Endodermal cell (in vitro differentiated cells): ENCODE measurements around the gene KCNA2. TPM values are rescaled to one million over a fixed set of nuclear protein-coding genes. Genes with fewer than 3 reads are reported as not detected.

Experiments
- DNase-seq: peaks from one replicate; pipeline ENCODE4 v3.0.0-alpha.2; 2017
- H3K27ac ChIP-seq: 2 replicates; pipeline ENCODE4 v1.5.1; 2013; ENCODE audit warnings: mild to moderate bottlenecking, low read depth, low read length, moderate library complexity
- H3K27me3 ChIP-seq: 2 replicates; pipeline ENCODE4 v1.6.1; 2013; ENCODE audit warnings: mild to moderate bottlenecking, low read length, moderate library complexity; ENCODE audit not compliant: insufficient read depth, control insufficient read depth, poor library complexity, severe bottlenecking
- H3K36me3 ChIP-seq: 2 replicates; pipeline ENCODE4 v1.7.0; 2013; ENCODE audit warnings: mild to moderate bottlenecking, low read length, moderate library complexity; ENCODE audit not compliant: control insufficient read depth, insufficient read depth
- H3K4me1 ChIP-seq: one replicate; pipeline ENCODE4 v1.7.0; 2013; ENCODE audit warnings: low read length; ENCODE audit not compliant: control insufficient read depth, insufficient read depth
- H3K4me3 ChIP-seq: 2 replicates; pipeline ENCODE4 v1.5.1; 2013; ENCODE audit warnings: mild to moderate bottlenecking, low read length, moderate library complexity
- H3K9ac ChIP-seq: 2 replicates; pipeline ENCODE4 v1.6.1; 2013; ENCODE audit warnings: mild to moderate bottlenecking, low read length, moderate library complexity; ENCODE audit not compliant: poor library complexity, severe bottlenecking; ENCODE audit errors: extremely low read depth
- H3K9me3 ChIP-seq: 2 replicates; pipeline ENCODE4 v1.6.1; 2013; ENCODE audit warnings: mild to moderate bottlenecking, low read length, moderate library complexity; ENCODE audit not compliant: control insufficient read depth
- H3K27ac Mint-ChIP-seq: 2 replicates; pipeline ENCODE4 v1.8.0; 2020; ENCODE audit warnings: mixed read lengths
- H3K27me3 Mint-ChIP-seq: 2 replicates; pipeline ENCODE4 v1.8.0; 2021; ENCODE audit warnings: mild to moderate bottlenecking, mixed read lengths; ENCODE audit not compliant: insufficient read depth
- H3K36me3 Mint-ChIP-seq: 2 replicates; pipeline ENCODE4 v1.8.0; 2020; ENCODE audit warnings: low read depth, mixed read lengths
- H3K4me1 Mint-ChIP-seq: 2 replicates; pipeline ENCODE4 v1.8.0; 2020; ENCODE audit warnings: mixed read lengths
- H3K4me3 Mint-ChIP-seq: 2 replicates; pipeline ENCODE4 v1.8.0; 2020; ENCODE audit warnings: mild to moderate bottlenecking, moderate library complexity, mixed read lengths
- H3K9me3 Mint-ChIP-seq: 2 replicates; pipeline ENCODE4 v1.8.0; 2020; ENCODE audit warnings: mild to moderate bottlenecking, mixed read lengths
- CTCF ChIP-seq: fragments of 200-600 bp; sonication (generic); conservative IDR thresholded peaks from 2 replicates; pipeline ENCODE4 v1.5.0; 2021; ENCODE audit warnings: antibody characterized with exemption, mild to moderate bottlenecking
- WGBS, 2 experiments: methylation state at CpG; one replicate each; pipeline versions ENCODE4 v1.1.5 to v1.1.7; 2013; ENCODE audit warnings: missing lambda C conversion rate in 2 of 2, mixed read lengths in 1 of 2; ENCODE audit not compliant: insufficient coverage in 1 of 2, insufficient read length in 1 of 2; 5-methylcytosine and 5-hydroxymethylcytosine counted together
- total RNA-seq, 2 donors: library from RNA; stranded (reverse); fragmentation: NEBNext Ultra II Directional in 1 of 2; extraction: Animal tissue kit (Norgen Biotek cat#: 25700) in 1 of 2; gene quantifications; 2 replicates in 1 of 2; 3 replicates in 1 of 2; pipeline ENCODE4 v1.2.1, GENCODE V29; 2021

KCNA2 gene
- total RNA-seq, 2 donors from 2014 or later, result 0.11 to 0.57 TPM

GRCh38 chr1:110576441-110576840, 29.7 kb downstream of the KCNA2 start:
- Histone ChIP-seq H3K27ac (no peak overlapping the region), H3K4me3 (no peak overlapping the region), H3K36me3 (no peaks in the 10 kb centered on the region), H3K9ac (no peak overlapping the region), H3K4me1 (no peaks in the 10 kb centered on the region), H3K27me3 (peaks cover 10% of the 10 kb centered on the region), H3K9me3 (no peaks in the 10 kb centered on the region)
- H3K4me1 Mint-ChIP-seq, result no peaks in the 10 kb centered on the region
- H3K27me3 Mint-ChIP-seq, result peaks cover 54% of the 10 kb centered on the region
- no peak overlapping the region for H3K27ac Mint-ChIP-seq
- H3K4me3 Mint-ChIP-seq, result no peak overlapping the region
- TF ChIP-seq CTCF, result no peak
- H3K36me3 Mint-ChIP-seq, result no peaks in the 10 kb centered on the region
- no peaks in the 10 kb centered on the region for H3K9me3 Mint-ChIP-seq
- no peak for DNase-seq

GRCh38 chr1:110573314-110573713, 32.8 kb downstream of the KCNA2 start:
- TF ChIP-seq CTCF, result no peak
- Histone ChIP-seq H3K9ac (no peak overlapping the region), H3K27me3 (peaks cover 6% of the 10 kb centered on the region), H3K4me1 (no peaks in the 10 kb centered on the region), H3K9me3 (no peaks in the 10 kb centered on the region), H3K4me3 (no peak overlapping the region), H3K27ac (no peak overlapping the region), H3K36me3 (no peaks in the 10 kb centered on the region)
- Mint-ChIP-seq H3K9me3 (no peaks in the 10 kb centered on the region), H3K4me3 (no peak overlapping the region), H3K27me3 (peaks cover 48% of the 10 kb centered on the region), H3K4me1 (no peaks in the 10 kb centered on the region), H3K36me3 (no peaks in the 10 kb centered on the region), H3K27ac (no peak overlapping the region)
- WGBS, 2 experiments, result 100% methylated on average over 1 of the region's 1 CpG; no CpG with 5 or more reads in 1 of the 2 experiments
- DNase-seq, result no peak

- no peak for TF ChIP-seq CTCF
- Mint-ChIP-seq H3K27ac (no peak overlapping the region), H3K4me3 (no peak overlapping the region), H3K9me3 (no peaks in the 10 kb centered on the region), H3K27me3 (peaks cover 48% of the 10 kb centered on the region), H3K36me3 (no peaks in the 10 kb centered on the region), H3K4me1 (no peaks in the 10 kb centered on the region)
- 95 to 100% methylated on average over 2 to 3 of the region's 3 CpGs for WGBS, 2 experiments
- Histone ChIP-seq H3K36me3 (no peaks in the 10 kb centered on the region), H3K9ac (no peak overlapping the region), H3K9me3 (no peaks in the 10 kb centered on the region), H3K4me3 (no peak overlapping the region), H3K4me1 (no peaks in the 10 kb centered on the region), H3K27me3 (peaks cover 6% of the 10 kb centered on the region), H3K27ac (no peak overlapping the region)
- peak; percentile 2 for DNase-seq
These were observed 33.4 kb downstream of the KCNA2 start for GRCh38 chr1:110572751-110573150.
